Femur (tissue), 1 donor: ENCODE data around the gene UHRF1.
"Not testable (repeated sequence)": the region's sequence is repeated elsewhere in the genome, so short reads cannot be mapped to it uniquely, and the experiment has no call there.

Source experiments
- DNase-seq: peaks from one replicate; pipeline ENCODE4 v3.0.0-alpha.2; 2017

UHRF1 gene

GRCh38 chr19:4972509-4973230 lies 63.4 kb downstream of the UHRF1 start:
- DNase-seq: no peak

GRCh38 chr19:4974880-4975469 lies 65.7 kb downstream of the UHRF1 start:
- no peak for DNase-seq

- not testable (repeated sequence) for DNase-seq
Measured at GRCh38 chr19:4975601-4976000, 66.3 kb downstream of the UHRF1 start.

DNA sequence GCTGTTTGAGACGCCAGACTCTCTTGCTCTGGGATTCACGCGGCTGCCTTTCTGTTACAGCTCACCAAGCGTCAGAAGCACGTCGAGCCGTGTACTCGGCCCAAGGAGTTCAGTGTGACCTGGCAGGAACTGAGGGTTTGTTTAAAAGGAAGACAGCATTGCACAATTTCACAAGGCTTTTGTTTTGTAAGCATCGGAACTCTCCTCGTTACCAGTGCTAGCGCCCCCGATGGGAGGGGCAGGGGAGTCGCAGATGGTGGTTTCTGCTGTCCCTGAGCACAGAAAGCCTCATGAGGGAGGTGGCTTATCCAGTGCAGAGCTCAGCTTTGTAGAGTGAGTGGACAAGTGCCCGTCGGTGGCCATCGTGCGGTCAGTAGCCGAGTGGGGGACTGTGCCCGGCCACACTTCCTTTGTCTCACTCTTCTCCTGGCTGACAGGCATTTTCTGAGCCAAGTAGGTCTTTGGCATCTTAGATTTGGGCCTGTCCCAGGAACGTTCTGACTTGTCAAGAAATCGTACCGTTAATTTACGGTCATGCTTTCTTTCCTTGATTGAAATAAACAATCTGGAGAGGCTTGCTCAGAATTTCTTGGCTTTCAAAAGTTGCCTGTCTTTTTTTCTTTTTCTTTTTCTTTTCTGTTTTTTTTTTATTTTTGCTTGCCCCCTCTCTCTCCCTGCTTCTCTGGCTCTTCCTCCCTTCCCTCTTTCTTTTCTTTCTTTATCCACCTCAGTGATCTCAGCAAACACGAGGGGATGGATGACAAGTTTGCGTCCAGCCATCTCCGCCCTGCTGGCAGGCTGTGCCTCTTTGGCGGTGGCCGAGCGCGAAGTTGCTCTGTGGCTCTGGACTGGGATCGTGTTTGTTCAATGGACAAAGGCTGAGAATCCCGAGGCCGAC lies 67.3 kb downstream of the UHRF1 start:
- peak; percentile 70 for DNase-seq

- DNase-seq: no peak
Measured at GRCh38 chr19:4977299-4978174, 68.2 kb downstream of the UHRF1 start.

DNA sequence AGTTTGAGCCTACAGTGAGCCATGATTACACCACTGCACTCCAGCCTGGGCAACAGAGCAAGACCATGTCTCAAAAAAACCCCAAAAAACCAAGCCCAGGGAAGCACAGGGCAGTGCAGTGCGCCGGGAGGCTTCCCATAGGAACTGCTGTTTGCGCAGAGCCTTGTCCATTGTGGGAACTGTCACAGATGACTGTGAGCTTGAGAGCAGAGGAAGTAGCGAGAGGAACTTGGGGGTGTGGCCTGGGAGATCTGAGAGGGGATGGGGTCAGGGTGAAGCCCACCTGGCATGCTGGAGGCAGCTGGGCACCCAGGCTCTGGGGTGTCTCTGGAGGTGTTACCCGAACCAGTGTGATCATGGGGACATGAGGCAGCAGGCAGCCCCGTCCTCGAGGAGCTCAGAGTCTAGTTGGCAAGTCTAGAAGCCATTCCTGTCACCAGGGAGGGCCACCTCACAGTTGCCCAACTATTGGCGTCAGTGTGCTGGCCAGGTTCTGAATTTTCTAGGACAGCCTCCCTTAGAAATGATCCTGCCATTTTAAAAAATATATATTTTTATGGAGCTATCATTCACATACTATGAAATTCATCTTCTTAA lies 70.0 kb downstream of the UHRF1 start:
- DNase-seq: no peak

GRCh38 chr19:4980067-4980466 lies 70.8 kb downstream of the UHRF1 start:
- DNase-seq: no peak

DNA sequence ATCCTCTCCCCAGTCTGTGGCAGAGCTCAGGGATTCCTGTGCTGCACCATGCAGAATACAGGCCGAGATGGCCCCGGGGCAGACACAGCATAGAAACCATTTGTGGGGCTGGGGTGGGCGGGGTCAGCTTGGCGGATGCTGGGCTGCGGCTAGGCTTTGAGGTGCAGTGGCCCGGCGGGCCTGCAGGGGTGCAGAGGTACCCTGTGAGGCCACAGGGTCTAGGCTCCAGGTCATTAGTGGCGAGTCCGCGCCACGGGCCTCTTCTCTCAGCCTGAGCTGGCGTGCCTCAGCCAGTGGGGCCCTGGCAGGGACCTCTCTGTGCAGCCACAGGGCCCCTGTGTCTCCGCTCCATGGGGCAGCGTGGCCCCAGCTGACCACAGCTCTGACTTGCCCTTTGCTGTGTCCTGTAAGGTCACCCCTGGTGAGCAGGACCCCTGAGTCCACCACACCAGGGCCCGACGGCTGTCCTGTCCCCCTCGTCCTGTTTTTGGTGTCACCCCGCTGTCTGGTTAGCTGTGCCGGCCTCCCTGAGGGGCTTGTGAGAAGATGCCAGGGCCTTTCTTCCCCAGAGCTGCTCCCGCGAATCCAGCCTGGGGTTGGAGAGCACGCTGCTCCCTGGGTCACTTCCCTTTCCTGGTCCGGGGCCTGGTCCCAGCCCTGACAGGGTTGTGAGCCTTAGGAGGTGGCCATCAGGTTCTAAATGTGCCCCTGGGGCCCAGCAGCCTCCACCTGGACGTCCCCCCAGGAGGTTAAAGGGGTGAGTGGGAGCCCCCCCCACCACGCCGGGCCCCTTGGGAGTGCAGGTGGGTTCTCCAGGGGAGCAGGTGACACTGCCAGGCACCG lies 71.8 kb downstream of the UHRF1 start:
- DNase-seq: no peak

GRCh38 chr19:4981681-4981958 lies 72.3 kb downstream of the UHRF1 start:
- no peak for DNase-seq

GRCh38 chr19:4983346-4984105 lies 74.2 kb downstream of the UHRF1 start:
- no peak for DNase-seq

GRCh38 chr19:4984106-4984380 lies 74.7 kb downstream of the UHRF1 start:
- no peak for DNase-seq

DNA sequence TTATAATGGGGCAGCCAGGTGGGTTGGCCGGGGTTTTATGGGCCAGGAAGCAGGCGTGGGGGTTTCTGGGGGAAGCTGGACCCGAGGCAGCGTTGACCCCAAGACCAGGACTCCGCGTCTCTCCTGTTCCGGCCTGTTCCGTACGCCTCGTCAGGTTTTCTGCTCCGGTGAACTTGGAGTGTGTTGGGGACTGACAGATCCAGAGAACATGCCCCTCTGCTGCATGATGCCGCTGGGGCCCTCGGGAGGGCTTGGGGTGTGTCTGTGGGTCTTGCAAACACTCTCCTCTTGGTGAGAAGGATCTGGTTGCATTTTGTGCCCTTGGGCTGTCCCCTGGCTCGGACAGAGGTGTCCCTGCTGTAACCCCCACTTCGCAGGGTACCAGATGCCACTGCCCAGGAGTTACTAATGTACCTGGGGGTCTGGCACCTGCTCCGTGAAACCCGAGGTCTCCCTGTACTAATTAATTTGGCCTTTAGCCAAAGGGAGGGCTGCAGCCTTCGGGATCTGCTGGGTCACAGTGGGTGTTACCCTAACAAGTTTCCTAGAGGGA lies 75.2 kb downstream of the UHRF1 start:
- DNase-seq: no peak

DNA sequence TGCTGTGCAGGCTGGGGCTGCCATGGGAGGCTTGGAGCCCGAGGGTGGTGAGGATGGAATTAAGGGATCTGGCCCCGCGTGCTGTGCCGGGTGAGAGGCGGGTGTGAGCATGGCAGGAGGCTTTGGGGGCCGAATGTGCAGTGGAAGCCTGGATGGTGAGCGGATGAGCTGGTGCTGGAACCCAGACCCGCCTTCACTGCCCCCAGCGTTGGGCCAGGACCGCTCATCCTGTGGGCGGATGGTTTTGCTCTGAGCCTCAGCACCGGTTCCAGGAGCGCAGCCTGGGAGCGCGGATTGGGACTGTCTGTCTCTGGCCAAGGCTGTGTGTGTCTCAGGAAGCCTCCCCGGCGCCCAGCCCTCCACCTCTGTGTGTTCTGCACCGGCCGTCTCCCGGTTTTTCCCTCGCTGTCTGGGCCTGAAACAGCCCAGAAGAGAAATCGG lies 76.3 kb downstream of the UHRF1 start:
- DNase-seq: no peak

GRCh38 chr19:4986056-4986455 lies 76.8 kb downstream of the UHRF1 start:
- DNase-seq: no peak

GRCh38 chr19:4986471-4986891 lies 77.2 kb downstream of the UHRF1 start:
- no peak for DNase-seq

DNA sequence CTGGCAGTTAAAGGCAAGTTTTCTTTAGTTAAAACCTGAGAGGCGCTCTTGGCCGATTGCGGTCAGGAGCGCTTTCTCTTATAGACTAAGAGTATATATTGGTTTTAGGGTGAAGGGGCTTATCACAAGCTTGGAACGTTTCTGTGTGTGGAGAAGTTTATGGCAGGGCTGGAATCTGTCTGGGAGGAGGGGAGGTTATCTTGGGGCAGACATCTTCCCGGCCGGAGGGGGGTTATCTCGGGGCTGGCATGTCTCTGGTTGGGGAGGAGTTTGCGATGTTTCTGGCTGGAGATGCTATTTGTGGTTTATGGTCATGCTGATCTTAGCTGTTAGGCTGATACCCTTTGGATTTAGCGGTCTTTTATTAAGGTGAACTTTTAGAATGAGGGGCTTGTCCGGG lies 78.0 kb downstream of the UHRF1 start:
- DNase-seq: no peak

- no peak for DNase-seq
Measured at GRCh38 chr19:4987692-4988370, 78.5 kb downstream of the UHRF1 start.

DNA sequence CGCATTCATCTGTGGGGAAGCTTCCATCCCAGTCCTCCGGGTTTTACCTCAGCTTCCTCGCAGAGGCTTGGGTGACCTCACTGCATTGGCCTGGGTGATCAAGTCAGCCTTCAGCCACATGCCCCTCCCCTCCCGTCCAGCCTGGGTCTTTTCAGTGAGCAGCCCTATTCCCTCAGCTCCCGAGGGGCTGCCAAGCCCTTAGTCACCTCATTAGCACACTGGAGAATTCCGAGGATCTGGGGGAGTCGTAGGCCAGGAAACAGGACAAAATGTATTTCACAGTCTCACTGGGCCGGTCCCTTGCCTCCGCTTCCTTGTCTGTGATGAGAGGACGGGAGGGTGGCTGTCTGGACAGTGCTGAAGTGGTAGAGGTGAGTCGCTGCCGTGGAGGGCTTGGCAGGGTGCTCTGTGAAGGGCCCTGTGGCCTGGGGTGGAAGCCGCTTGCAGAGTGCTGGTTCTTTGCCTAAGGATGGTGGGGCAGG lies 79.5 kb downstream of the UHRF1 start:
- DNase-seq: no peak

DNA sequence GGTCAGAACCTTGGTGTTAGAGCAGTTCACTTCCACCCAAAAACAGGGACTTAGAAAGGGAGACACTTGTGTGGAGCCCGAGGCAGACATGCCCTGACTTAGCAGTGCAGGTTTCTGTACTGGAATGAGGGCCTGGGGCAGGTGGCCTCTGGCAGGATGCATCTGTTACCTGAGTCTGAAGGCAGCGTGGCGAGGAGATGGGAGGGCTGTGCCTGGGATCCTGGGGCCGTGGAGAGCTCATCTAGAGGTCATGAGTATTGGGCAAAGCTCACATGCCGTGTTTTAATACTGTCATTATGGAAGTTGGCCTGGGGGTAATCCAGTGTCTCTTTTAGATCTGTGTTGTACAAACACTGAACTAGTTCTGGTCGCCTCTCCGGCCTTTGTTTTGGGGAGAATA lies 81.0 kb downstream of the UHRF1 start:
- no peak for DNase-seq

DNA sequence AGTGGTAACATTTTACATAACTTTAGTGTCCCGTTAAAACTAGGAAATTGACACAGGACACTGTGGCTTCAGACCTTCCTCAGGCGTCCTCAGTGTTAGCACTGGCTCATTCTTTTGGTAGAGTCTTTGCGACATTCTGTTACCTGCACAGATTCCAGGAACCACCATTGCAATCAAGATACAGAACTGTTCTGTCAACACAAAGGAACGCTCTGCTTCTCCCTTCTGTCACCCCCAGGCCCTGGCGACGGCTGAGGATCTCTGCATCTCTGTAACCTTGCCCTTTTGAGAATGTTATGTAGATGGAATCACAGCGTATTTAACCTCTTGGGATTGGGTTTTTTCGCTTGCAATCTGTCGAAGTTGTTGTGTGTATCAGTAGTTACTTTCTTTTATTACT lies 82.2 kb downstream of the UHRF1 start:
- DNase-seq: no peak
